ENCODE measurements around the gene UNK. TPM values are rescaled to one million over a fixed set of nuclear protein-coding genes. Genes with fewer than 3 reads are reported as not detected.

The UNK gene
- total RNA-seq, 2 donors from 2014 or later = 18.3 to 21.8 TPM

DNA sequence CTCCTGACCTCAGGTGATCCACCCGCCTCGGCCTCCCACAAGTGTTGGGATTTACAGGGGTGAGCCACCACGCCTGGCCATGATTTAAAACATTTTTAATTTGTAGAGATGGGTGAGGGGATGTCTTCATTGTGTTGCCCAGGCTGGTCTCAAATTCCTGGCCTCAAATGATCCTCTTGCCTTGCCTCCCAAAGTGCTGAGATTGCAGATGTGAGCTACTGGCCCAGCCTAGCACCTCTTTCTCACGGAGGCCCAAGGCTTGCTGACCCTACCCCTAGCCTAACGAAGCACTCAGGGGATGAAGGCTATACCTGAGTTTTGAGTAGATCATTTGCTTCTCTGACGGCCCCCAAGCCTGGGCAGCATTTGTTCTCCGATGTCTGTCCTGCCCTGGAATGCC lies 26.6 kb downstream of the UNK start:
- ATAC-seq = no peak
- no peak for DNase-seq
- intact Hi-C loops (cut with DNase I, micrococcal nuclease) = no loop called here

DNA sequence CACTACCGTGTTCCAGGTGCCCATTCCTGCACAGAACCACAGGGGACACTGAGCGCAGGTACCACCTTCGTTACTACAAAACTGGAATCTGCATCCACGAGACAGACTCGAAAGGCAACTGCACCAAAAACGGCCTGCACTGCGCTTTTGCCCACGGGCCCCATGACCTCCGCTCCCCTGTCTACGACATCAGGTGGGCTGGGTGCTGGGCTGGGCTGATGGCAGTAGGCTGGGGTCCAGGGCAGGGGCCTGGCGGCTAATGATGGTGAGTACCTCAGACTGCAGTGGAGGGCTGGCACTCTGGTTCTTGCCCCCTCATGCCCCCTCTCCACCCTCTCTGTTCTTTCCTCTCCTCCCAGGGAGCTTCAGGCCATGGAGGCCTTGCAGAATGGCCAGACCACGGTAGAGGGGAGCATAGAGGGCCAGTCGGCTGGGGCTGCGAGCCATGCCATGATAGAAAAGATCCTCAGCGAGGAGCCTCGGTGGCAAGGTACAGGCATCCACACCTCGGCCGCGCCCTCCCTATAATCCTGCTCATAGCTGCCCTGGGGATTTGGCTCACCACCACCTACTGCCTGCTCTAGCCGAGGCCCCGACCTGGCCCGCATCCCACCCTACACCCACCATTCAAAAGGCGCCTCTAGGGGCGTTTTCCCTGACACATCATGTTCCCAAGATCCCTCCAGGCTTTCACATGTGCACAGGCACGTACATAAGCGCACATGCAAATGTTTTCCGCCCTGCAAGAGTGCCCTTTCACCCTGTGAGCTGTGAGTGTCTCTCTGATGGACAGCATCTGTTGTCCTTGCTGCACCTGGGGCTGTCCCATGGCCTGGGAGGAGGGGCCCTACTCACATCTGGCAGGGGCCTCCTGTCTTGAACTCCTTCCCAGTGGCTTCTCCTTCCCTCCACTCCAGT lies 27.7 kb downstream of the UNK start:
- no peak for ATAC-seq
- no peak for DNase-seq
- intact Hi-C loops (cut with DNase I, micrococcal nuclease) = no loop called here

DNA sequence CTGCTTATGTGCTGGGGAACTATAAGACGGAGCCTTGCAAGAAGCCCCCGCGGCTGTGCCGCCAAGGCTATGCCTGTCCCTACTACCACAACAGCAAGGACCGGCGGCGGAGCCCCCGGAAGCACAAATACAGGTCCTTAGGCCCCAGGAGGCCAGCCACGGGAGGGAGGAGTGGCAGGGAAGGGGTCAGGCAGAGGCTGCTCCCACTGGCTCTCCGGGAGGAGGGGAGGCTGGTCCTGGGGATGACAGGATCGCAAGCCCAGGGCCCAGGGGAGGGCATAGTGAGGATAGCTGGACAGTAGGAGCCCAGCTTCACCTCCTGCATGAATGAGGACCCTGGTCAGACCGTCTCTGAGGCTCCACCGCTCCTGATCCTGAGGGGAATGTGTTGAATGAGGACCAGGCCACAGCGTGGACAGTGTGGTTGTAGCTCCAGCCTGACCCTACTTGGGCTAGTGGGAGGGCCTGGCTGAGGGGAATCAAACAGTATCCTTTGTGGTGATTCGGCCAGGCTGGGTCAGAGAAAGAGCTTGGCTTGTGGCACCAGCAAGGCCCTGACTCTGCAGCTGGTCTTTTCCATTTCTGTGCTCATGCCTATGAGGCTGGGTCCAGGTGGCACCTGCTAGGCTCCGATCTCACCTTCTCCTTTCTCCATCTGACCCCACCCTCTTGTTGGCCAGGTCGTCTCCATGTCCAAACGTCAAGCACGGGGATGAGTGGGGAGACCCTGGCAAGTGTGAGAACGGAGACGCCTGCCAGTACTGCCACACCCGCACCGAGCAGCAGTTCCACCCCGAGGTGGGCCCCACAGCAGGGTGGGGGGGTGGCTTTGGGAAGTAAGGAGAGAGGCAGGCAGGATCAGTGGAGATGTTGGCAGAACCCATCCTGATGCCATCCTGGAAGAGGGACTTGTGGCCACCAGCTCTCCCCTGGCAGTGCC lies 28.7 kb downstream of the UNK start:
- intact Hi-C loops (cut with DNase I, micrococcal nuclease) = no loop called here
- no peak for DNase-seq
- ATAC-seq = no peak

DNA sequence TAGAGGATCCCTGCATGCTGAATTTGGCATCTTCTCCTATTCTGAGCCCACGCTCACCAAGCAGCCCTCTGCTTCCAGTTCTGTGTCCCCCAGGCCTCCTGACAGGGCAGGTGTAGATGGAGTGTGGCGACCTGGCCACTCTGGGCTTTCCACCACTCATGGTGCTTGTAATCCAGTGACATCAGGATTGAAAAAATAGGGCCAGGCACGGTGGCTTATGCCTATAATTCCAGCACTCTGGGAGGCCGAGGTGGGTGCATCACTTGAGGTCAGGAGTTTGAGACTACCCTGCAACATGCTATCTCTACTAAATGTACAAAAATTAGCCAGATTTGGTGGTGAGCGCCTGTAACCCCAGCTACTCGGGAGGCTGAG lies 29.4 kb downstream of the UNK start:
- DNase-seq = no peak
- ATAC-seq = no peak
- intact Hi-C loops (cut with DNase I, micrococcal nuclease) = no loop called here

DNA sequence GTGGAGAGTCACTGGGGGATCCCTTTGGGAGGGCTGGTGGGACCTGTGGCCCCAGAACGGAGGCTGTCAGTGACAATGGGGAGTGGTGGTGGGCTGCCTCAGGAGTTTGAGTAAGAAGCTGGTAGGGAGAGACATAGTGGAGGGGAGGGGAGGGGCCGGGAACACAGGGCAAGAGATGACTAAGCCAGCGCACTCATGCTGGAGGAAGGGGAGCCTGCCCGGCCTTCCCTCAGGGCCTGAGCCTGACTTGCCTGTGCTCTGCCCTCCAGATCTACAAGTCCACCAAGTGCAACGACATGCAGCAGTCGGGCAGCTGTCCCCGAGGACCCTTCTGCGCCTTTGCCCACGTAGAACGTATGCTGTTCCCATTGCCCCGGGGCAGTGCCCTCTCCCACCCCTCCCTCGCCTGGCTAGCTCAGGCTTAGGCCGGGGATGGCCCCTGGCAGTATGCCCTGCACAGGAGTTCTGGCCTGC lies 30.3 kb downstream of the UNK start:
- ATAC-seq = no peak
- intact Hi-C loops (cut with DNase I, micrococcal nuclease) = no loop called here
- no peak for DNase-seq

DNA sequence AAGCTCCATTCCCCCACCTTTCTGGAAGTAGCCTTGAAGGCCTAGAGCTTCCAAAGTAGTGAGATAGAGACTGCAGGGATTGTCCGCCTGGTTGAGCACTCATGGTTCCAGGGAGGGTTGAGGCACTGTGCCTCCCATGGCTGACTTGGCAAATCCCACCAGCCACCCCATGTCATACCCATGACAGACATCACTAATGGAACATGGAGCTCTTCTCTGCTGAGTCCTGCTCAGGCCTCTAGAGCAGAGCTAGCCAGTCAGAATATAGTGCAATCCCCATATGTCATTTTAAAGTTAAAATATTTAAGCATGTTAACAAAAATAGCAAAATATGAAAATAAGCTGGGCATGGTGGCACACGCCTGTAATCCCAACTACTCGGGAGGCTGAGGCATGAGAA lies 30.8 kb downstream of the UNK start:
- intact Hi-C loops (cut with DNase I, micrococcal nuclease) = no loop called here
- no peak for DNase-seq
- ATAC-seq = no peak

DNA sequence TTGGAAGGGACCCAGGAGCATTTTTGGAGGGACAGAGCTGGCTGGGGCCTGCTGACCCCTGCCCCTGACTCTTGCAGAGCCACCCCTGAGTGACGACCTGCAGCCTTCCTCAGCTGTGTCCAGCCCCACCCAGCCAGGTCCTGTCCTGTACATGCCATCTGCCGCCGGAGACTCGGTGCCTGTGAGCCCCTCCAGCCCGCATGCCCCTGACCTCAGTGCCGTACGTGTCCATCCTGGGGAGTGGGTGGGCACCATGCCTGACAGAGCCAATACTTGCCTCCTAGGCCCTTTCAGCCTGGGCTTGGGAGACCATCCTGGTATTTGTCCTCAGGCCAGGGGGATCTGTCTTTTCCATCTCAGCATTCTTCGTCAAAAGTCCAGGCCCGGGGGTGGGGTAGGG lies 32.1 kb downstream of the UNK start:
- ATAC-seq = no peak
- no peak for DNase-seq
- intact Hi-C loops (cut with DNase I, micrococcal nuclease) = no loop called here

DNA sequence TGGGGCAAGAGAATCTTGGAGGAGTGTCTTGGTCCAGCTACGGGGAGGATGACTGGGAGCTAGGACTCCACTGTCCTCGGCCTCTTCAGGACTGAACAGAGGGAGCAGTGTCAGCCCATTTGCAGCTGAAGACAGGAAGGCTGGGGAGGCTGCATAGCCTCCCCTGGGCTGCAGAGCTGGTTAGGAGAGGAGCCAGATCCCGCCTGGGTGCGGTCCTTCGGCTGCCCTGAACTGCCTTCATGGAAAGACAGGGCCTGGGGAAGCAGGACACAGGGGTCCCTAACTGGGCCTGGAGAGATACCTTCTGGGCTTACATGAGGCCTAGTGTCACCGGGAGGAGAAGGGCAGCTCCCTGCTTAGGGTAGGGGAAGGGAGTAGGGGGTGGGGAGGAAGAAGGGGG lies 33.0 kb downstream of the UNK start:
- intact Hi-C loops (cut with DNase I, micrococcal nuclease) = no loop called here
- DNase-seq = no peak
- no peak for ATAC-seq

DNA sequence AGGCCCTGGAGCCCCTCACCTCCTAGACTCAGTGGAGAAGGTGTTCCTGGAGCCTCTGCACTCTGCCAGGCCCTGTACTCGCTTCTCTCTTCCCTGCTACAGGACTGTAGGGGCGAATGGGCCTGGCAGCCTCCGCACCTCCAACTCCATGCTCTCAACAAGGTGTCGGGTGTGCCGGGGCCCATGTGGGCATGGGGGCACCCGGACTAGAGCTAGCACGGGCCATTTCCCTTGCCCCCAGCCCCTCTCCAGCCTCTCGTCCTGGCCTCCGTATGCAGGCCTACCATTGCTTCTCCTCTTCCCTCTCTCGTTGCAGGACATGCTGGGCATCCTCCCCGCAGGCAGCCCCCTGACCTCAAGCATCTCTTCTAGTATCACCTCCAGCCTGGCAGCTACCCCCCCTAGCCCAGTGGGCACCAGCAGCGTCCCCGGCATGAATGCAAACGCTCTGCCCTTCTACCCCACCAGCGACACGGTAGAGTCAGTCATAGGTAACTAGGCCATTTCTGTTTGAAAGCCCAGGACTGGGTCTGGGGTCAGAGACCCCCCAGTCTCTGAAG lies 33.8 kb downstream of the UNK start:
- intact Hi-C loops (cut with DNase I, micrococcal nuclease) = no loop called here
- ATAC-seq (no peak), DNase-seq (no peak)

DNA sequence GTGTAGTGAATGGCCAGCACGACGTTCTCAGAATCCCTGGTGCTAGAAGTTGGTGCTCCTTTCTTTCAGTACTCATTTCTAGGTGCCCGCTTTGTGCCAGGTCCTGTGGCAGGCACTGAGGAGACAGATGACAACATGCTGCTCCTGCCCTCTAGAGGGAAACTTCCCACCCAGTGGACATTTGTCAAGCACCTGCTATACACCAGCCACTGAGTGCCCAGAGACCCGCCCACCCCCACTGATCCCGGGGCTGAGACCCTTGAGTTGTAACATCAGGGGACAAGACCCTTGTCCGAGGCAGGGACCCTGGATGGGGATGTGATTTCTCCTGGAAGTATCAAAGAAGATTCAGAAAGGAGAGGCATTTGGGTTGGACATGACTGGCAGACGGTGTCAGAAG lies 34.5 kb downstream of the UNK start:
- DNase-seq (no peak), ATAC-seq (no peak)
- intact Hi-C loops (cut with DNase I, micrococcal nuclease) = no loop called here

DNA sequence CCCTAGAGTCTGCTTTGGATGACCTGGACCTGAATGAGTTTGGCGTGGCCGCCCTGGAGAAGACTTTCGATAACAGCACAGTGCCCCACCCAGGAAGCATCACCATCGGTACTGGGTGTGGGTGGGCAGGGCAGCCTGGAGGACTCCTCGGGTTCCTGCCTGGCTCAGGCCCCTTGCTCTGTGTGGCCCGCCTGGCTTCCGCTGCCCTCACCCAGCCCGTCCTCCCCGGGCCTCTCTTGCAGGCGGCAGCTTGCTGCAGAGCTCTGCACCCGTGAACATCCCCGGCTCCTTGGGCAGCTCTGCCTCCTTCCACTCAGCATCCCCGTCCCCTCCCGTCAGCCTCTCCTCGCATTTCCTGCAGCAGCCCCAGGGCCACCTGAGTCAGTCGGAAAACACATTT lies 35.1 kb downstream of the UNK start:
- ATAC-seq (peak; percentile 18), DNase-seq (no peak)
- intact Hi-C loops (cut with DNase I, micrococcal nuclease) = no loop called here

DNA sequence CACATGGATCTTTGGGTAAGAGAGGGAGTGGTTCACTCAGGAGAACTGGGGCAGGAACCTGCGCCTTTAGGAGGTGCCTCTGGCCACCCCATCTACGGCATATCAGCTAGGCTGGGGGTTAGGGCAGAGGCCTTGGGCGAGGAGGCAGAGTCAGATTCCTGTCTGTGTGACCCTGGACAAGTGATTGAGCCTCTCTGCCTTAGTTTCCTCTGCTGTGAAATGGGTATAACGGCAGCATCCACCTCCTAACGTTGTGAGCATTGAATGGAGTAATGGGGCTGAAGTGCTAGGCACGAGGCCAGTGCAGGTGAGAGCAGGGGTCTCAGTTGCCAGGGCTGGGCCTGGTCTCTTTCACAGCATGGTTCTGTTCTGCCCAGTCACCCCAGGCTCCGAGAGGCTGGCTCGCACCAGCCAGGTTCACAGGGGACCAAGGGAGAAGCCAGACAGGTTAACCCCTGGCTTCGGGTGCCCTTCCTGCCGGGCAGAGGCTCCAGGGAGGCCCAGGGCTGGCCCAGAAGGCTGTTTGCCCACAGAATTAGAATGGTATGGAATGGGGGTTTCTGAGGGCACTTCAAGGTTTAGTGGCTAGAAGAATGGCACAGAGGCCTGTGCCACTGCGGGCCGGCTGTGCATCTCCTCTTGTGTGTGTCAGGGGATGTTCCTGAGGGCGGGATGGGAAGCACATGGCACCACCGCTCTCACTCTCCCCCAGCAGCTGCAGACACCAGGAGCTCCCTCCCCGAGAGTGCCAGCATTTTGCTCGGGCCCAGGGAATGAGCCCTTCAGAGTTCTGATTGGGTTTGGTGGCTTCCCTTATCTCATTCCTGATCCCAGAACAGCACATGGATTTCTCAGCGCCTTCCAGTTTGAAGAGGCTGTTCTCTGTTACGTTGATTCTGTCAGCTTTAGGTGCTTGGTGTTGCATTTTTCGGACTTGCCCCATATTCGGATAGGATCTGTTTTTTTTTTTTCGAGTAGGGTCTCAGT lies 35.8 kb downstream of the UNK start:
- intact Hi-C loops (cut with DNase I, micrococcal nuclease) = no loop called here
- no peak for DNase-seq
- ATAC-seq = no peak

DNA sequence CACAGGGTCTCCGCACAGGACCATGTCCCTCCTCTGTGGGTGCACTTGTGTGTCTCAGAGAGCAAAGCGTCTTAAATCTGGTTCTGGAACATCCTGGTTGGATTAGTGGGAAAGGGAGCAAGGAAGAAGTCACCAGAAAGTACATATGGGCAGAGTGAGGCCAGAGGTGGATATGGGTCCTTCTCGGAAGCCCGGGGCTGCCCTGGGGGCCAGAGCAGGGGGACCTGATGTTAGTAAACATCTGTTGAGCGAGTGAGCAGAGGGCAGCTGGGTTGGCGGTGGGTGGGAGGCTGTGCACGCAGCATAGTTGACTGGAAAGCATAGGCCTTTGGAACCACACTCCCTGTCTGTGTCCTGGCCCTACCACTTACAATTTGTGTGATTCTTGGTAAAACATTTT lies 36.9 kb downstream of the UNK start:
- ATAC-seq (no peak), DNase-seq (no peak)
- intact Hi-C loops (cut with DNase I, micrococcal nuclease) = no loop called here

DNA sequence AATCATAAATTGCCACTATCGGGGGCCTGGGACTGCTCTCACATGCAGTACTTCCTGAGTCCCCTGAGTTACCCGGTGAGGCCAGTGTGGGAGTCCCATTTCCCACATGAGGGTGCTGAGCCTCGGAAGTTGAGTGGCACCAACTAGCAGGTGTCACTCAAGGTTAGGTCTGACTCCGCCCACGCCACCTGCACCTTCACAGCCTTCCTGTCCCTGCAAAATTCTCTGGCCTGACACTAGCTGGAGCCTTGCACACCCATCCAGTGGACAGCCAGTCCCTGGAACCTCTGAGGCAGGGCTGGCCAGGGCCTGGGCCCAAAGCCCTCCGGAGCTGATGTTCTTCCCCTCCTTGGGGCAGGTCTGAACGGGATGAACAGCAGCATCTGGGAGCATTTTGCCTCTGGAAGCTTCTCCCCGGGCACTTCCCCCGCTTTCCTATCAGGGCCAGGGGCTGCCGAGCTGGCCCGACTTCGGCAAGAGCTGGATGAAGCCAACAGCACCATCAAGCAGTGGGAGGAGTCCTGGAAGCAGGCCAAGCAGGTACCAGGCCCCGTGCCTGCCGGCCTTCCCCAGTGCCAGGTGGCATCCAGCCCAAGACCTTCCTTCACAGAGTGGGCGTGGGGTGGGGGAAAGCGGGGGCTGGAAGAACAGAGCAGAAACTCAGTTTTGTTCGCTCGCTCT lies 37.7 kb downstream of the UNK start:
- peak; percentile 49 to 73 for DNase-seq
- peak; percentile 55 for ATAC-seq
- intact Hi-C loops (cut with DNase I, micrococcal nuclease) = no loop called here

DNA sequence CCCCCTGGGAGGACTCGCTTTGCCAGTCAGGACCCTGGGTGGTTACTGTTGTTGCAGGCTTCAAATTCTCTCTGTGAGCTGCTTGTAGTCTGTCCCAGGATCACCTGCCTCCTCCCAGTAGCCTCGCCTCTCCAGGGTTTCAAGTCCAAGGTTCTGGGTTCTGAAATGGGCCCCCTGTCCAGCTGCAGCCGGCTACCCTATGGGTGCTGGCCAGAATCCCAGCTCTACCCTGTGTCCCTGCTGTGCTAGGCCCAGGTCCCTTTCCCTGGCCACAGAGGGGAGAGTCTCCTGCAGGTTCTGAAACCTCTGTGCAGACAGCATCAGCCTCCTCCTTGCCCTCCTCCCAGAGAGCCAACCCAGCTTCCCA lies 38.2 kb downstream of the UNK start:
- no peak for DNase-seq
- peak; percentile 10 for ATAC-seq
- intact Hi-C loops (cut with DNase I, micrococcal nuclease) = no loop called here

DNA sequence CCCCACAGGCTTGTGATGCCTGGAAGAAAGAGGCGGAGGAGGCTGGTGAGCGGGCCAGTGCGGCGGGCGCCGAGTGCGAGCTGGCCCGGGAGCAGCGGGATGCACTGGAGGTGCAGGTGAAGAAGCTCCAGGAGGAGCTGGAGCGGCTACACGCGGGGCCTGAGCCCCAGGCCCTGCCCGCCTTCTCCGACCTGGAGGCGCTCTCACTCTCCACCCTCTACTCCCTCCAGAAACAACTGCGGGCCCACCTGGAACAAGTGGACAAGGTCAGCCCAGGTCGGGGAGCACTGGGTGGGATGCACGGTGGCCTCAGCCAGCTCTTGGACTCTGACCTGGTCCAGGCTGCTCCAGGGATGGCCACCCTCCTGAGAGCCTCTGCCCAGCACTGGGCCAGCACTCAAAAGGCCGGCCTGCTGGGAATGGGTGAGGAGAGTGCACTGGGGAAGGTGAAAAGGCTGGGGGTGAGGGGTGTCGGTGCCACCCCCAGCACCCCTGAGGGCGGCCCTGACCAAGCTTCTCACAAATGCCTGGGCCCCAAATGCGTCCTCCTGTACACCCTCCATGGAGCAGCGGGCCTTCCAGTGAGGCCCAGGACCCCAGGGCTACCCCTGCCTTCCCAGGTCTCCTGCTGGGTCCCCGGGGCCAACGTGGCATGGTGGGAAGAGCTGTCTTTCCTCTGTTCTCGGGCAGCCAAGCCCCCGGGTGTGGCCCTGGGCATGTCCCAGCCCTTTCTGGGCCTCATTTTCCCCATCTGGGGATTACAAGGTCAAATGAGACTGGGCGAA lies 38.8 kb downstream of the UNK start:
- intact Hi-C loops (cut with DNase I, micrococcal nuclease) = no loop called here
- DNase-seq = no peak
- ATAC-seq = no peak

DNA sequence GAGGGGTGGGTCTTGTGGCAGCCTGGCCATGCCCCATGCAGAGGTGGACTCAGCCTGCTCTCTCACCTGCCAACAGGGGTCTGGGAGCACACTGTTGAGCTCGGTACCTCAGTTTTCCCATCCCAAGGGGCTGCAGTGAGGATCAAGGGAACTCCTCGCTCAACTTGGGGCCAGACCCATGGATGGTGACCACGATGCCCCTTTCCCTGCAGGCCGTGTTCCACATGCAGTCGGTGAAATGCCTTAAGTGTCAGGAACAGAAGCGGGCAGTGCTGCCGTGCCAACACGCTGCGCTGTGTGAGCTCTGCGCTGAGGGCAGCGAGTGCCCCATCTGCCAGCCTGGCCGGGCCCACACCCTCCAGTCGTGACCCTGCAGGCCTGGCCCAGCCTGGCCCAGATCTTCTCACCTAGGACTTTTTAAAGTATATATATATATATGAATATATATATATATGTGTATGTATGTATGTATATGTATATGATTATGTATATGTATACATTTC lies 39.5 kb downstream of the UNK start:
- DNase-seq (no peak), ATAC-seq (no peak)
- intact Hi-C loops (cut with DNase I, micrococcal nuclease) = no loop called here
